TTC549 (cell line): Measurements from ENCODE around the gene BNC1.
"Not testable (repeated sequence)": the region's sequence is repeated elsewhere in the genome, so short reads cannot be mapped to it uniquely, and the experiment has no call there.

Source experiments
- FAIRE-seq: peaks from 2 replicates; lab custom pipeline; 2012; peaks lifted over from hg19 to GRCh38; lab: Jason Lieb, UNC

The BNC1 gene

GRCh38 chr15:83230242-83230641 lies 54.2 kb downstream of the BNC1 start:
- no peak for FAIRE-seq

GRCh38 chr15:83225449-83225848 lies 59.0 kb downstream of the BNC1 start:
- no peak for FAIRE-seq

- not testable (repeated sequence) for FAIRE-seq
These were observed 62.7 kb downstream of the BNC1 start for GRCh38 chr15:83221781-83222180.

- FAIRE-seq: no peak
These were observed 65.4 kb downstream of the BNC1 start for GRCh38 chr15:83219026-83219425.

GRCh38 chr15:83215306-83215705 lies 69.2 kb downstream of the BNC1 start:
- FAIRE-seq: no peak

GRCh38 chr15:83210619-83211018 lies 73.8 kb downstream of the BNC1 start:
- FAIRE-seq: no peak

- no peak for FAIRE-seq
These were observed 75.1 kb downstream of the BNC1 start for GRCh38 chr15:83209333-83209732.

- no peak for FAIRE-seq
These were observed 76.2 kb downstream of the BNC1 start for GRCh38 chr15:83208367-83208661.

GRCh38 chr15:83207660-83208366 lies 76.7 kb downstream of the BNC1 start, which contains the start of gene HDGFL3:
Gene HDGFL3, minus strand, starts transcription at chr15:83207823. Its CDS starts 409 bp downstream, at chr15:83207414.
- FAIRE-seq: no peak

GRCh38 chr15:83207009-83207659 lies 77.3 kb downstream of the BNC1 start:
- no peak for FAIRE-seq

- FAIRE-seq: no peak
These were observed 77.9 kb downstream of the BNC1 start for GRCh38 chr15:83206526-83207008.
